SK-N-SH treated with all-trans-retinoic acid at 6 μM for 48 hours (cell line): Measurements from ENCODE around the gene ZKSCAN5.

Experiments used
- ATAC-seq: fragments of 200-7000 bp; cut with Tn5 transposase; 3 replicates; pipeline ENCODE4 v1.9.1; 2020; ENCODE audit warnings: mild to moderate bottlenecking, moderate library complexity
- ARNTL ChIP-seq: fragments of 450-650 bp; formaldehyde crosslinking; IDR thresholded peaks from 2 replicates; pipeline ENCODE4 v1.5.0; 2020; ENCODE audit warnings: low read depth, mild to moderate bottlenecking, moderate library complexity, borderline replicate concordance
- ESRRG ChIP-seq: fragments of 250-450 bp; sonication (Bioruptor Pico); IDR thresholded peaks from 2 replicates; pipeline ENCODE4 v1.6.1; 2021; ENCODE audit warnings: mild to moderate bottlenecking
- GLIS3 ChIP-seq: fragments of 250-450 bp; sonication (Bioruptor Pico); IDR thresholded peaks from 2 replicates; pipeline ENCODE4 v1.5.0; 2020; ENCODE audit warnings: mild to moderate bottlenecking, moderate library complexity
- PPARA ChIP-seq: fragments of 250-450 bp; sonication (Bioruptor Pico); IDR thresholded peaks from 2 replicates; pipeline ENCODE4 v1.5.0; 2020; ENCODE audit warnings: mild to moderate bottlenecking, borderline replicate concordance
- ZC3H10 ChIP-seq: fragments of 250-450 bp; sonication (Bioruptor Pico); IDR thresholded peaks from 2 replicates; pipeline ENCODE4 v1.5.1; 2021; ENCODE audit warnings: mild to moderate bottlenecking, moderate library complexity
- ZFP3 ChIP-seq: fragments of 250-450 bp; sonication (Bioruptor Pico); IDR thresholded peaks from 2 replicates; pipeline ENCODE4 v1.5.0; 2020; ENCODE audit warnings: mild to moderate bottlenecking, moderate library complexity
- ZFP30 ChIP-seq: fragments of 450-650 bp; formaldehyde crosslinking; IDR thresholded peaks from 2 replicates; pipeline ENCODE4 v1.5.0; 2022; ENCODE audit warnings: mild to moderate bottlenecking, moderate library complexity
- ZNF565 ChIP-seq: fragments of 450-650 bp; formaldehyde crosslinking; conservative IDR thresholded peaks from 2 replicates; pipeline ENCODE4 v1.5.0; 2020; ENCODE audit warnings: low read depth, mild to moderate bottlenecking, moderate library complexity
- ZNF70 ChIP-seq: fragments of 450-650 bp; formaldehyde crosslinking; IDR thresholded peaks from 2 replicates; pipeline ENCODE4 v1.5.0; 2020; ENCODE audit warnings: mild to moderate bottlenecking, moderate library complexity
- TF ChIP-seq, protein P1 (sequence below): fragments of 250-450 bp; sonication (Bioruptor Pico); IDR thresholded peaks from 2 replicates; pipeline ENCODE4 v1.5.0; 2020; ENCODE audit warnings: mild to moderate bottlenecking, moderate library complexity
- TF ChIP-seq, protein P2 (sequence below): fragments of 250-450 bp; sonication (Bioruptor Pico); IDR thresholded peaks from 2 replicates; pipeline ENCODE4 v1.5.1; 2020; ENCODE audit warnings: low read depth, mild to moderate bottlenecking, moderate library complexity
- TF ChIP-seq, protein P3 (sequence below): fragments of 250-450 bp; sonication (Bioruptor Pico); IDR thresholded peaks from 2 replicates; pipeline ENCODE4 v1.8.0; 2021; ENCODE audit warnings: low read depth, mild to moderate bottlenecking, moderate library complexity, borderline replicate concordance
- TF ChIP-seq, protein P4 (sequence below): fragments of 250-450 bp; sonication (Bioruptor Pico); IDR thresholded peaks from 2 replicates; pipeline ENCODE4 v1.8.0; 2020; ENCODE audit warnings: mild to moderate bottlenecking, moderate library complexity, borderline replicate concordance
- TF ChIP-seq, protein P5 (sequence below): fragments of 250-450 bp; sonication (Bioruptor Pico); IDR thresholded peaks from 2 replicates; pipeline ENCODE4 v1.5.1; 2021; ENCODE audit warnings: mild to moderate bottlenecking, moderate library complexity

Gene ZKSCAN5

DNA sequence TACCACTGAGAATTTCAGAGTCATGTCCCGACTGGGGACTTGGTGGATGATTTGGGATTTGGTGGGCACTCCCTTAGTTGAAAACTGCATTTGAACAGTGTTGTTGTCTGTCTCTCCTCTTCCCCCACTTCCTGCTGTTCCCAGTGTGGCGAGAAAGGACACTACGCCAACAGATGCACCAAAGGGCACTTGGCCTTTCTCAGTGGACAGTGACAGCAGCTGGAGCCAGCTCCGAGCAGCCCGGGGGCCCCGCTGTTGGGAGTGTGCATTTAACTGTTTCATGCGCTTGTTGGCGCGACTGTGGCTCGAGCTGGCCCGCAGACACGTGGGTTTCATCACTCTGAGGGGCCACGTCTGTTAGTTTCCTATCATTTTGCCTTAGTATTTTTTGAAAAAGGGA is 48.2 kb upstream of the ZKSCAN5 start:
- no peak for ATAC-seq
- TF ChIP-seq, protein P1, sequence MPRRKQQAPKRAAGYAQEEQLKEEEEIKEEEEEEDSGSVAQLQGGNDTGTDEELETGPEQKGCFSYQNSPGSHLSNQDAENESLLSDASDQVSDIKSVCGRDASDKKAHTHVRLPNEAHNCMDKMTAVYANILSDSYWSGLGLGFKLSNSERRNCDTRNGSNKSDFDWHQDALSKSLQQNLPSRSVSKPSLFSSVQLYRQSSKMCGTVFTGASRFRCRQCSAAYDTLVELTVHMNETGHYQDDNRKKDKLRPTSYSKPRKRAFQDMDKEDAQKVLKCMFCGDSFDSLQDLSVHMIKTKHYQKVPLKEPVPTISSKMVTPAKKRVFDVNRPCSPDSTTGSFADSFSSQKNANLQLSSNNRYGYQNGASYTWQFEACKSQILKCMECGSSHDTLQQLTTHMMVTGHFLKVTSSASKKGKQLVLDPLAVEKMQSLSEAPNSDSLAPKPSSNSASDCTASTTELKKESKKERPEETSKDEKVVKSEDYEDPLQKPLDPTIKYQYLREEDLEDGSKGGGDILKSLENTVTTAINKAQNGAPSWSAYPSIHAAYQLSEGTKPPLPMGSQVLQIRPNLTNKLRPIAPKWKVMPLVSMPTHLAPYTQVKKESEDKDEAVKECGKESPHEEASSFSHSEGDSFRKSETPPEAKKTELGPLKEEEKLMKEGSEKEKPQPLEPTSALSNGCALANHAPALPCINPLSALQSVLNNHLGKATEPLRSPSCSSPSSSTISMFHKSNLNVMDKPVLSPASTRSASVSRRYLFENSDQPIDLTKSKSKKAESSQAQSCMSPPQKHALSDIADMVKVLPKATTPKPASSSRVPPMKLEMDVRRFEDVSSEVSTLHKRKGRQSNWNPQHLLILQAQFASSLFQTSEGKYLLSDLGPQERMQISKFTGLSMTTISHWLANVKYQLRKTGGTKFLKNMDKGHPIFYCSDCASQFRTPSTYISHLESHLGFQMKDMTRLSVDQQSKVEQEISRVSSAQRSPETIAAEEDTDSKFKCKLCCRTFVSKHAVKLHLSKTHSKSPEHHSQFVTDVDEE (CRISPR knock-in tag), result no peak
- TF ChIP-seq, all 23 proteins: peak for 0

DNA sequence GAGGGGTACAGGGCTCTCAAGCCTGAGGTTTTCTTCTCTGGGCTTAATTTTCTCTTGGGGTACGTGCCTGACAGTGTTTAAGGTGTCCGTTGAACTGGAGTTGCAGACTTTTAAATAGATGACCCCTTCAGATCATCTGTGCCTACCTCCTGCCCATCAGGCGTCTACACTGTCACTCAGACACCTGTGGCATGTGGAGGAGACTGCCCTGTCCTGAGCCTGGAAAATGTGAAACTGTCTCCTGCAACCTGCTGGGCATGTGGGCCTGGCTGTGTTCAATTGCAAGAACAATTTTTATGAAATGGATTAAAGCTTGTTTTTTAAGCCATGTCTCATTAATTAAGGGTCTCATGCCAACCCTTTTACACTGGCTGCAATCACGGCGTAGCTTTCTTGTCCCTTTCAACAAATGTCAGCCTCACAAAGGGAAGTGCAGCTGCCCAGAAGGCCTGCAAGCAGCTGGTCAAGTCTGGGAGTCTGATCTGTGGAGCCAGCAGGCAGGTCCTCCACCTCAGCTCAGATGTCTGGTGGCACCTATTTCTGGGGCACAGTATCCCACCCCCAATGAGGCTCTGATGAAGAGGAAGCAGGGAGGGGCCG is 47.3 kb upstream of the ZKSCAN5 start:
- TF ChIP-seq PPARA, result no peak

DNA sequence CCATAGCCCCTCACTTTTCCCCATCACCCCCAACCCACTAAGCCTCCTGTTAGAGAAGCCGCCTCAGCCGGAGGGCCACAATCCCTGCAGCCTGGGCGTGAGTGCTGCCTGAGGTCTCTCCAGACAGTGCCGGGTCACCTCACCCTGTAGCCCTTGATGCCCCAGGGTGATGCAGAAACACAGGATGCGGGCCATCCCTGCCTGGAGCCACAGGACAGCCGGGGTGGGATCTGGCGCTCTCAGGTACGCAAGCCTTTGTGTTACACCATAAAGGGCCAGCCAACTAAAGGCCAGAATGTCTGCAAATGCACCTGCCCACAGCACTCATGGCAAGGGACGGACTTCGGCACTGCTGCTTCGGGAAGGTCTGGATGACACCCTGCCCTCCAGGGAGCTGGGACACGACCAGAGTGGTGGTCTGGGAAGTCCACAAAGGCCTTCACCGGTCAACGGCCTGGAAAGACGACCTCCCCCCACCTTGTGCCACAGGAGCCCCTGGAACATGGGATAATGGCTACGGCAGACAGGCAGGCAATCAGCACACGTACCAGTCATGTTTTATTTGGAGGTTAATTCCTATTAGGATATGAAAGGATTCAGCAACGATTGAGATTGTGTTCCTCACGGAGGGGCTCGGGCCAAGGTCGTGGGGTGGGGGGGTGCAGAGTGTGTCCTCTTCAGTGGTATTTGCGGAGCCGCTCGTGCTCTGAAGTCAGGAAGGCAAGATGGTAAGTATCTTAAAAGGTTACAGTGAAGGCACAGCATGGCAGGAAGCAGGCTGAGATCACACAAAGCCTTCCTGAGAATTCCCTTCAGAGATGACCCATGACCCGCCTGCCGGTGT is 46.6 kb upstream of the ZKSCAN5 start:
- TF ChIP-seq, protein P2, sequence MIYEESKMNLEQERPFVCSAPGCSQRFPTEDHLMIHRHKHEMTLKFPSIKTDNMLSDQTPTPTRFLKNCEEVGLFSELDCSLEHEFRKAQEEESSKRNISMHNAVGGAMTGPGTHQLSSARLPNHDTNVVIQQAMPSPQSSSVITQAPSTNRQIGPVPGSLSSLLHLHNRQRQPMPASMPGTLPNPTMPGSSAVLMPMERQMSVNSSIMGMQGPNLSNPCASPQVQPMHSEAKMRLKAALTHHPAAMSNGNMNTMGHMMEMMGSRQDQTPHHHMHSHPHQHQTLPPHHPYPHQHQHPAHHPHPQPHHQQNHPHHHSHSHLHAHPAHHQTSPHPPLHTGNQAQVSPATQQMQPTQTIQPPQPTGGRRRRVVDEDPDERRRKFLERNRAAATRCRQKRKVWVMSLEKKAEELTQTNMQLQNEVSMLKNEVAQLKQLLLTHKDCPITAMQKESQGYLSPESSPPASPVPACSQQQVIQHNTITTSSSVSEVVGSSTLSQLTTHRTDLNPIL (CRISPR knock-in tag), result no peak
- TF ChIP-seq ZFP30 (CRISPR knock-in tag) (no peak), ZC3H10 (no peak), ZFP3 (no peak), ARNTL (CRISPR knock-in tag) (no peak), ZNF70 (CRISPR knock-in tag) (no peak)
- TF ChIP-seq, protein P3, sequence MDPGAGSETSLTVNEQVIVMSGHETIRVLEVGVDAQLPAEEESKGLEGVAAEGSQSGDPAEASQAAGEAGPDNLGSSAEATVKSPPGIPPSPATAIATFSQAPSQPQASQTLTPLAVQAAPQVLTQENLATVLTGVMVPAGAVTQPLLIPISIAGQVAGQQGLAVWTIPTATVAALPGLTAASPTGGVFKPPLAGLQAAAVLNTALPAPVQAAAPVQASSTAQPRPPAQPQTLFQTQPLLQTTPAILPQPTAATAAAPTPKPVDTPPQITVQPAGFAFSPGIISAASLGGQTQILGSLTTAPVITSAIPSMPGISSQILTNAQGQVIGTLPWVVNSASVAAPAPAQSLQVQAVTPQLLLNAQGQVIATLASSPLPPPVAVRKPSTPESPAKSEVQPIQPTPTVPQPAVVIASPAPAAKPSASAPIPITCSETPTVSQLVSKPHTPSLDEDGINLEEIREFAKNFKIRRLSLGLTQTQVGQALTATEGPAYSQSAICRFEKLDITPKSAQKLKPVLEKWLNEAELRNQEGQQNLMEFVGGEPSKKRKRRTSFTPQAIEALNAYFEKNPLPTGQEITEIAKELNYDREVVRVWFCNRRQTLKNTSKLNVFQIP (CRISPR knock-in tag), result no peak
- TF ChIP-seq, protein P1 (CRISPR knock-in tag), result no peak
- ATAC-seq, result no peak

More for the DNA sequence above, 47.3 kb upstream of the ZKSCAN5 start:
- no peak for ATAC-seq

DNA sequence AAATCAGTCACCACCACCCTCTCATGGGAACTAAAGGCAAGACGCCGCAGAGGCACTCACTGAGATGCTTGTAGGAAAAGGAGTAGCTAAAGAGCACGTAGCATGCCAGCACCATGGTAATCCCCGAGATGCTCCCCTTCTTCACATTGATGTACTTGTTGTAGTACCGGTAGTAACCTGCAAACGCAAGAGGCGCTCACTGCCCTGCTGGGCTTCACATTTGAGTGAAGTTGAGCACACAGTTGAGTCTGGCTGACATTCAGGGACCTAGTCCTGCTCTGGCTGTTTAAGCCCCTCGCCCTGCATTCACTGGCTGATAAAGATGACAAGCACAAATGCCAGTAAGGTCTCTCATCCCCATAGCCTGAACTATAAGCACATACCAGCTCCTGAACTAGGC is 45.4 kb upstream of the ZKSCAN5 start:
- peak; percentile 58 for ATAC-seq
- TF ChIP-seq ZFP3, result no peak
- TF ChIP-seq ZC3H10, result no peak
- TF ChIP-seq ZNF565 (CRISPR knock-in tag), result no peak
- TF ChIP-seq, protein P4, sequence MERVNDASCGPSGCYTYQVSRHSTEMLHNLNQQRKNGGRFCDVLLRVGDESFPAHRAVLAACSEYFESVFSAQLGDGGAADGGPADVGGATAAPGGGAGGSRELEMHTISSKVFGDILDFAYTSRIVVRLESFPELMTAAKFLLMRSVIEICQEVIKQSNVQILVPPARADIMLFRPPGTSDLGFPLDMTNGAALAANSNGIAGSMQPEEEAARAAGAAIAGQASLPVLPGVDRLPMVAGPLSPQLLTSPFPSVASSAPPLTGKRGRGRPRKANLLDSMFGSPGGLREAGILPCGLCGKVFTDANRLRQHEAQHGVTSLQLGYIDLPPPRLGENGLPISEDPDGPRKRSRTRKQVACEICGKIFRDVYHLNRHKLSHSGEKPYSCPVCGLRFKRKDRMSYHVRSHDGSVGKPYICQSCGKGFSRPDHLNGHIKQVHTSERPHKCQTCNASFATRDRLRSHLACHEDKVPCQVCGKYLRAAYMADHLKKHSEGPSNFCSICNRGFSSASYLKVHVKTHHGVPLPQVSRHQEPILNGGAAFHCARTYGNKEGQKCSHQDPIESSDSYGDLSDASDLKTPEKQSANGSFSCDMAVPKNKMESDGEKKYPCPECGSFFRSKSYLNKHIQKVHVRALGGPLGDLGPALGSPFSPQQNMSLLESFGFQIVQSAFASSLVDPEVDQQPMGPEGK (CRISPR knock-in tag), result no peak
- TF ChIP-seq, protein P3 (CRISPR knock-in tag), result no peak
- no peak for TF ChIP-seq GLIS3
- TF ChIP-seq, protein P5, sequence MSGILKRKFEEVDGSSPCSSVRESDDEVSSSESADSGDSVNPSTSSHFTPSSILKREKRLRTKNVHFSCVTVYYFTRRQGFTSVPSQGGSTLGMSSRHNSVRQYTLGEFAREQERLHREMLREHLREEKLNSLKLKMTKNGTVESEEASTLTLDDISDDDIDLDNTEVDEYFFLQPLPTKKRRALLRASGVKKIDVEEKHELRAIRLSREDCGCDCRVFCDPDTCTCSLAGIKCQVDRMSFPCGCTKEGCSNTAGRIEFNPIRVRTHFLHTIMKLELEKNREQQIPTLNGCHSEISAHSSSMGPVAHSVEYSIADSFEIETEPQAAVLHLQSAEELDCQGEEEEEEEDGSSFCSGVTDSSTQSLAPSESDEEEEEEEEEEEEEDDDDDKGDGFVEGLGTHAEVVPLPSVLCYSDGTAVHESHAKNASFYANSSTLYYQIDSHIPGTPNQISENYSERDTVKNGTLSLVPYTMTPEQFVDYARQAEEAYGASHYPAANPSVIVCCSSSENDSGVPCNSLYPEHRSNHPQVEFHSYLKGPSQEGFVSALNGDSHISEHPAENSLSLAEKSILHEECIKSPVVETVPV (CRISPR knock-in tag), result no peak
- TF ChIP-seq, protein P2 (CRISPR knock-in tag), result no peak
- no peak for TF ChIP-seq ESRRG (CRISPR knock-in tag)
